MCF 10A (cell line): Measurements from ENCODE around the gene VAV2. TPM values are rescaled to one million over a fixed set of nuclear protein-coding genes. Genes with fewer than 3 reads are reported as not detected.

Source experiments
- BruUV-seq: library from RNA; stranded (reverse); fragments of 400-500 nt; replicated peaks from 2 replicates; lab custom pipeline; 2021; lab: Mats Ljungman, UMichigan
- CTCF ChIA-PET: fragments of 300-600 bp; sonication (Branson Sonifier 250); formaldehyde crosslinking; extraction: SDS; loops from one replicate; lab custom pipeline; 2021; ENCODE audit warnings: antibody characterized with exemption, inconsistent platforms; lab: Yijun Ruan, JAX
- POLR2A ChIA-PET: fragments of 300-600, 350-650 bp; sonication (Branson Sonifier 250); formaldehyde crosslinking; extraction: SDS; loops from one replicate; lab custom pipeline; 2020; ENCODE audit warnings: antibody characterized with exemption, inconsistent platforms; lab: Yijun Ruan, JAX
- DNase-seq: peaks from one replicate; pipeline ENCODE4 v3.0.0-alpha.2; 2018; ENCODE audit not compliant: unreplicated experiment
- H3K27ac Mint-ChIP-seq: one replicate; pipeline ENCODE4 v1.8.0; 2022; ENCODE audit warnings: mild to moderate bottlenecking, low read depth, mixed read lengths; ENCODE audit not compliant: unreplicated experiment
- H3K27me3 Mint-ChIP-seq: one replicate; pipeline ENCODE4 v1.8.0; 2022; ENCODE audit warnings: mixed read lengths; ENCODE audit not compliant: insufficient read depth, unreplicated experiment
- H3K36me3 Mint-ChIP-seq: one replicate; pipeline ENCODE4 v1.8.0; 2022; ENCODE audit warnings: mild to moderate bottlenecking, moderate library complexity, mixed read lengths; ENCODE audit not compliant: insufficient read depth, unreplicated experiment
- H3K4me1 Mint-ChIP-seq: one replicate; pipeline ENCODE4 v1.8.0; 2022; ENCODE audit warnings: mixed read lengths; ENCODE audit not compliant: insufficient read depth, unreplicated experiment
- H3K4me3 Mint-ChIP-seq: one replicate; pipeline ENCODE4 v1.8.0; 2022; ENCODE audit warnings: mild to moderate bottlenecking, moderate library complexity, mixed read lengths; ENCODE audit not compliant: unreplicated experiment
- H3K9me3 Mint-ChIP-seq: one replicate; pipeline ENCODE4 v1.8.0; 2022; ENCODE audit warnings: mixed read lengths; ENCODE audit not compliant: unreplicated experiment
- intact Hi-C: fragments of 100-400 bp; cut with micrococcal nuclease; formaldehyde crosslinking; loops from 2 replicates; pipeline ENCODE4 v1.14.1; 2022
- total RNA-seq: library from RNA; stranded (reverse); gene quantifications from 2 replicates; pipeline ENCODE4 v1.2.3, GENCODE V29; 2022
- TF ChIP-seq, protein P1 (sequence below): fragments of 200-600 bp; IDR thresholded peaks from one replicate; pipeline ENCODE4 v1.8.0; 2022; ENCODE audit warnings: antibody characterized with exemption, mild to moderate bottlenecking; ENCODE audit not compliant: unreplicated experiment

Gene VAV2
- total RNA-seq, 1 experiment from 2014 or later: 31.0 TPM

DNA sequence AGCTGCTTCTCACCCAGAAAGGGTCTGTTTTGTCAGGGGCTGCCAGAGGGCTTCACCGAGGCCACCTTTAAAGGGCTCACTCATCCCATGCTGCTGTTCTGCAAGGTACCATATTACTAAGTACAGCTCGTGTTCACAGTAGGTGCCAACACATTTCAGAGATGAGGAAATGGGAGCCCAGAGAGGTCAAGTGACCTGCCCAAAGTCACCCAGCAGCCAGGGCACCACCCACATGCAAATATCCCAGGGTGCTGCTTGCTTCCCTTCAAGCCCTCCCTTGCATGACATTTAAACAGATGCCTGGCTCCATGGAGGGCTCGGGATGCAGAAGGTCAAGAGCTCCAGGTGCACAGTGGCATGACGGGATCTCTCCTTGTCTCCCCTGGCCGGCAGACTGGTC is 130.4 kb downstream of the VAV2 start:
- CTCF ChIA-PET: no interaction called here
- TF ChIP-seq, protein P1, sequence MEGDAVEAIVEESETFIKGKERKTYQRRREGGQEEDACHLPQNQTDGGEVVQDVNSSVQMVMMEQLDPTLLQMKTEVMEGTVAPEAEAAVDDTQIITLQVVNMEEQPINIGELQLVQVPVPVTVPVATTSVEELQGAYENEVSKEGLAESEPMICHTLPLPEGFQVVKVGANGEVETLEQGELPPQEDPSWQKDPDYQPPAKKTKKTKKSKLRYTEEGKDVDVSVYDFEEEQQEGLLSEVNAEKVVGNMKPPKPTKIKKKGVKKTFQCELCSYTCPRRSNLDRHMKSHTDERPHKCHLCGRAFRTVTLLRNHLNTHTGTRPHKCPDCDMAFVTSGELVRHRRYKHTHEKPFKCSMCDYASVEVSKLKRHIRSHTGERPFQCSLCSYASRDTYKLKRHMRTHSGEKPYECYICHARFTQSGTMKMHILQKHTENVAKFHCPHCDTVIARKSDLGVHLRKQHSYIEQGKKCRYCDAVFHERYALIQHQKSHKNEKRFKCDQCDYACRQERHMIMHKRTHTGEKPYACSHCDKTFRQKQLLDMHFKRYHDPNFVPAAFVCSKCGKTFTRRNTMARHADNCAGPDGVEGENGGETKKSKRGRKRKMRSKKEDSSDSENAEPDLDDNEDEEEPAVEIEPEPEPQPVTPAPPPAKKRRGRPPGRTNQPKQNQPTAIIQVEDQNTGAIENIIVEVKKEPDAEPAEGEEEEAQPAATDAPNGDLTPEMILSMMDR: no peak
- Mint-ChIP-seq H3K4me1 (no peaks in the 10 kb centered on the region), H3K9me3 (no peaks in the 10 kb centered on the region), H3K27ac (no peak overlapping the region), H3K4me3 (no peak overlapping the region), H3K36me3 (peaks cover 19% of the 10 kb centered on the region), H3K27me3 (no peaks in the 10 kb centered on the region)
- BruUV-seq: no TSS peak
- intact Hi-C loops: no loop called here
- POLR2A ChIA-PET: interaction anchor here (0.6 kb wide), 1 partner anchor 80 kb away, joined by 6 read pairs; no protein-coding TSS in a partner anchor
- no peak for DNase-seq

DNA sequence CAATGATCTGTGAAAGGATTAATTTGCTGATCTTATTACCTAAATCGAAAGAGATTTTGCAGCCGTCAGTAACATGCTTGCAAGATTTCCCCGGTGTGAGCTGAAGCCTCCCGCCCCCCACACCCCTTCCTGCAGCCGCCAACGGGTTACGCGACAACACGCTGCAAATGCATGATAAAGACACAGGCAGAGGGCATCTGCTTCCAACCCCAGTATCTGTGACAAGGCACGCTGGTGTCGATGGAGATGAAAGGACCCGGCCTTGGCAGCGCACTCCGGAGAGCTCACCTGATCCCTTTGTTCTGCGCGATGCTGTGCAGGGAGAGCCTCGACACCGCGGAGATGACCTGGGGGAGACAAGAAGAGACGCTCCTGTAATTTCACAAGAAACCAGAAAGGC is 131.0 kb downstream of the VAV2 start:
- TF ChIP-seq, protein P1: no peak
- ChIA-PET CTCF (interaction anchor here (1.6 kb wide), 1 partner anchor 134 kb away, joined by 6 read pairs; no protein-coding TSS in a partner anchor), POLR2A (interaction anchor here (0.6 kb wide), 1 partner anchor 81 kb away, joined by 6 read pairs; no protein-coding TSS in a partner anchor)
- Mint-ChIP-seq H3K27me3 (no peaks in the 10 kb centered on the region), H3K27ac (no peak overlapping the region), H3K9me3 (no peaks in the 10 kb centered on the region), H3K4me3 (no peak overlapping the region), H3K36me3 (peaks cover 22% of the 10 kb centered on the region), H3K4me1 (peaks cover under 1% of the 10 kb centered on the region)
- intact Hi-C loops: no loop called here
- no TSS peak for BruUV-seq
- no peak for DNase-seq

DNA sequence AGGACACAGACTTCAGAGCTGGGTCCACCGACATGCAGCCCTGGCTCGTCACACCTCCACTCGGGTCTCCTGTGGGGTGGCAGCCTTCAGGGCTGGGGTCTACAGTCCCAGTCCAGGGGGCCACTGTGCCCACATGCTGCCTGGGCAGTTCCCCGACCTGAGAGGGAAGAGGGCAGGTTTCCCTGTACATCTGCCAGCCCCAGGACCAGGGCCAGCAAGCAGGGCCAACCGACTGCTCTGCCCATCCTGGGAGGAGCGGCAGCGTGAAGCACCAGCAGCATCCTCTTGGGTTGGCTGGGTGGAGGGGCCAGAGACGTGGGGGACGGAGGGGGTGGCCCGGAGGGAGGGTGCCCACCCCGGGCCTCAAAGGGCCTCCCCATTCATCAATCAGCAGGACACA is 133.4 kb downstream of the VAV2 start:
- ChIA-PET POLR2A (no interaction called here), CTCF (no interaction called here)
- Mint-ChIP-seq H3K27ac (no peak overlapping the region), H3K9me3 (no peaks in the 10 kb centered on the region), H3K4me3 (no peak overlapping the region), H3K36me3 (peaks cover 28% of the 10 kb centered on the region), H3K27me3 (no peaks in the 10 kb centered on the region), H3K4me1 (peaks cover 5% of the 10 kb centered on the region)
- DNase-seq: no peak
- TF ChIP-seq, protein P1: no peak
- intact Hi-C loops: no loop called here
- no TSS peak for BruUV-seq

DNA sequence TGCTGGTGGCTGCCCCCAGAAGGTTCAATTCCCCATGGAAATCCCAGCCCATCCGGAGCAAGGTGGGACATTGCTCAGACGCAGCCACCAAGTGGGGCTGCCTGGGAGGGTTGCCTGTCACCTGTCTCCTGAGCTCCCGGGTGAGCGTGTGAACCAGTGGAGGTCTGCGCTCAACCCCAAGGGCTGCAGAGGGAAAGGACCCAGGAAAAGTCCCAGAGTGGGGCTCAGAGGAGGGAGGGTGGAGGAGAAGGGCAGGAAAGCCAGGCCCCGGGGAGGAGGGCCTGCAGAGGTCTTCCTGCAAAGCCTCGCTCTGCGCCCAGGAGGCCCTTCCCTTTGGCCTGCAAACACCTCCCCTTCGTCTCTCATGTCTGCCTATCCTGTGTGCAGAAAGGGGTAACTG is 134.5 kb downstream of the VAV2 start:
- intact Hi-C loops: no loop called here
- no peaks in the 10 kb centered on the region for H3K9me3 Mint-ChIP-seq
- H3K4me3 Mint-ChIP-seq: no peak overlapping the region
- no peaks in the 10 kb centered on the region for H3K27me3 Mint-ChIP-seq
- no peak overlapping the region for H3K27ac Mint-ChIP-seq
- BruUV-seq: no TSS peak
- POLR2A ChIA-PET: no interaction called here
- DNase-seq: no peak
- peaks cover 5% of the 10 kb centered on the region for H3K4me1 Mint-ChIP-seq
- TF ChIP-seq, protein P1: no peak
- CTCF ChIA-PET: interaction anchor here (0.6 kb wide), 1 partner anchor 131 kb away, joined by 3 read pairs; no protein-coding TSS in a partner anchor
- H3K36me3 Mint-ChIP-seq: peaks cover 27% of the 10 kb centered on the region
